IMR-90 (cell line): ENCODE measurements around the gene ADCY9. TPM values are rescaled to one million over a fixed set of nuclear protein-coding genes. Genes with fewer than 3 reads are reported as not detected.

ENCODE experiments used
- ATAC-seq: fragments of 200-7000 bp; cut with Tn5 transposase; 2 replicates; pipeline ENCODE4 v1.9.1; 2020; ENCODE audit warnings: low read depth, mild to moderate bottlenecking, moderate library complexity
- BruUV-seq: library from RNA; stranded (reverse); fragments of 400-500 nt; replicated peaks from 2 replicates; lab custom pipeline; 2021; lab: Mats Ljungman, UMichigan
- CTCF ChIA-PET: fragments of 300-600 bp; formaldehyde crosslinking; extraction: SDS; loops from one replicate; lab custom pipeline; 2021; ENCODE audit warnings: antibody characterized with exemption; lab: Yijun Ruan, JAX
- POLR2A ChIA-PET: fragments of 300-600 bp; sonication (Branson Sonifier 250); formaldehyde crosslinking; loops from one replicate; lab custom pipeline; 2022; ENCODE audit warnings: antibody characterized with exemption; ENCODE audit not compliant: unreplicated experiment; lab: Charles Lee
- DNase-seq: peaks from one replicate; pipeline ENCODE4 v3.0.0; 2013
- H2AFZ ChIP-seq: replicated peaks from 2 replicates; pipeline ENCODE3; 2013; ENCODE audit warnings: low read length, mild to moderate bottlenecking; ENCODE audit not compliant: poor library complexity
- H2AK5ac ChIP-seq: 2 replicates; pipeline ENCODE4 v1.6.1; 2013; ENCODE audit warnings: low read depth, low read length, inconsistent platforms
- H2AK9ac ChIP-seq: replicated peaks from 2 replicates; pipeline ENCODE3; 2013; ENCODE audit warnings: mild to moderate bottlenecking, low read depth, low read length, moderate library complexity; ENCODE audit not compliant: poor library complexity
- H2BK120ac ChIP-seq: 2 replicates; pipeline ENCODE4 v1.6.1; 2013; ENCODE audit warnings: low read depth, low read length, inconsistent platforms
- H2BK15ac ChIP-seq: 3 replicates; pipeline ENCODE4 v1.6.1; 2013; ENCODE audit warnings: low read depth, low read length, inconsistent platforms
- H2BK20ac ChIP-seq: 2 replicates; pipeline ENCODE4 v1.6.1; 2013; ENCODE audit warnings: low read depth, mild to moderate bottlenecking, inconsistent platforms, low read length, moderate library complexity
- H2BK5ac ChIP-seq: 2 replicates; pipeline ENCODE4 v1.6.1; 2013; ENCODE audit warnings: mild to moderate bottlenecking, low read depth, low read length, inconsistent platforms; ENCODE audit not compliant: poor library complexity, severe bottlenecking
- H3K14ac ChIP-seq: replicated peaks from 2 replicates; pipeline ENCODE4 v1.6.1; 2013; ENCODE audit warnings: low read depth, low read length, inconsistent platforms
- H3K18ac ChIP-seq: 2 replicates; pipeline ENCODE4 v1.6.1; 2013; ENCODE audit warnings: low read depth, low read length, control low read depth
- H3K23ac ChIP-seq: 2 replicates; pipeline ENCODE4 v1.6.1; 2013; ENCODE audit warnings: low read depth, low read length, inconsistent platforms
- H3K27ac ChIP-seq: 2 replicates; pipeline ENCODE4 v1.5.1; 2013; ENCODE audit warnings: mild to moderate bottlenecking, control low read depth, low read length; ENCODE audit not compliant: insufficient read depth
- H3K27me3 ChIP-seq: 2 replicates; pipeline ENCODE4 v1.6.1; 2013; ENCODE audit warnings: low read length; ENCODE audit not compliant: control insufficient read depth, insufficient read depth
- H3K36me3 ChIP-seq: 2 replicates; pipeline ENCODE4 v1.6.1; 2013; ENCODE audit warnings: low read length, mixed read lengths; ENCODE audit not compliant: control insufficient read depth, insufficient read depth
- H3K4ac ChIP-seq: 2 replicates; pipeline ENCODE4 v1.6.1; 2013; ENCODE audit warnings: low read depth, low read length, inconsistent platforms
- H3K4me1 ChIP-seq: 2 replicates; pipeline ENCODE4 v1.6.1; 2013; ENCODE audit warnings: low read length, mixed read lengths; ENCODE audit not compliant: control insufficient read depth, insufficient read depth
- H3K4me2 ChIP-seq: 2 replicates; pipeline ENCODE4 v1.6.1; 2013; ENCODE audit warnings: low read depth, mild to moderate bottlenecking, control low read depth, low read length, moderate library complexity
- H3K4me3 ChIP-seq: 2 replicates; pipeline ENCODE4 v1.5.1; 2013; ENCODE audit warnings: low read depth, mild to moderate bottlenecking, control low read depth, low read length, moderate library complexity; ENCODE audit not compliant: insufficient read depth
- H3K56ac ChIP-seq: 2 replicates; pipeline ENCODE4 v1.6.1; 2013; ENCODE audit warnings: low read length, inconsistent platforms; ENCODE audit not compliant: insufficient read depth; ENCODE audit errors: extremely low read depth
- H3K79me1 ChIP-seq, 2 experiments: 2 replicates each; pipeline ENCODE4 v1.6.1; 2013; ENCODE audit warnings: low read length in 2 of 2, inconsistent platforms in 1 of 2, low read depth in 1 of 2
- H3K9ac ChIP-seq: 2 replicates; pipeline ENCODE4 v1.6.1; 2013; ENCODE audit warnings: low read depth, low read length, control low read depth
- H3K9me1 ChIP-seq: 2 replicates; pipeline ENCODE4 v1.6.1; 2013; ENCODE audit warnings: low read length, inconsistent platforms; ENCODE audit not compliant: insufficient read depth
- H3K9me3 ChIP-seq: 2 replicates; pipeline ENCODE4 v1.6.1; 2013; ENCODE audit warnings: low read length; ENCODE audit not compliant: control insufficient read depth, insufficient read depth
- H4K20me1 ChIP-seq: 2 replicates; pipeline ENCODE4 v1.6.1; 2013; ENCODE audit warnings: low read length, inconsistent platforms; ENCODE audit not compliant: insufficient read depth
- H4K5ac ChIP-seq: 2 replicates; pipeline ENCODE4 v1.6.1; 2013; ENCODE audit warnings: mild to moderate bottlenecking, low read depth, low read length, control low read depth
- H4K8ac ChIP-seq, 2 experiments: 2 replicates each; pipeline ENCODE4 v1.6.1; 2013; ENCODE audit warnings: low read depth in 2 of 2, low read length in 2 of 2, control low read depth in 1 of 2, inconsistent platforms in 1 of 2
- H4K91ac ChIP-seq: 2 replicates; pipeline ENCODE4 v1.6.1; 2013; ENCODE audit warnings: low read depth, low read length, inconsistent platforms; ENCODE audit not compliant: insufficient read depth
- BHLHE40 ChIP-seq: fragments of 150-350 bp; IDR thresholded peaks from 2 replicates; pipeline ENCODE4 v1.6.1; 2016; ENCODE audit warnings: mild to moderate bottlenecking, low read depth, low read length
- CHD1 ChIP-seq: IDR thresholded peaks from 2 replicates; pipeline ENCODE4 v1.6.1; 2012; ENCODE audit warnings: low read depth, low read length, improper control_type of control experiment
- POLR2A ChIP-seq: IDR thresholded peaks from 2 replicates; pipeline ENCODE4 v1.6.1; 2012; ENCODE audit warnings: mild to moderate bottlenecking, low read depth, low read length
- RFX5 ChIP-seq: IDR thresholded peaks from 2 replicates; pipeline ENCODE4 v1.8.0; 2012; ENCODE audit warnings: low read depth, mild to moderate bottlenecking, low read length, moderate library complexity
- WGBS, 2 experiments: methylation state at CpG; one replicate each; pipeline versions ENCODE4 v1.1.5 to v1.1.7; 2013; ENCODE audit warnings: missing lambda C conversion rate in 2 of 2; ENCODE audit not compliant: insufficient read length in 1 of 2; ENCODE audit errors: extremely low coverage in 2 of 2; 5-methylcytosine and 5-hydroxymethylcytosine counted together
- dilution Hi-C: fragments of 300-500 bp; cut with HindIII; formaldehyde crosslinking; loops from one replicate; pipeline ENCODE4 v1.14.3; 2018; ENCODE audit warnings: low sequenced_read_pairs; ENCODE audit not compliant: unreplicated experiment
- in situ Hi-C: fragments of 300-500 bp; cut with MboI; formaldehyde crosslinking; loops from 3 replicates; pipeline ENCODE4 v1.14.3; 2019; ENCODE audit warnings: low sequenced_read_pairs, inconsistent platforms, mixed read lengths
- intact Hi-C: fragments of 100-400 bp; cut with micrococcal nuclease; formaldehyde crosslinking; loops from 2 replicates; pipeline ENCODE4 v1.10.0; 2022
- polyA plus RNA-seq, 3 experiments: library from polyadenylated mRNA; depleted of rRNA; stranded (reverse); fragments of >200 nt; gene quantifications; 2 replicates each; pipeline ENCODE4 v1.2.3, GENCODE V29; 2012; ENCODE audit warnings: low replicate concordance in 1 of 3
- total RNA-seq: library from RNA; depleted of rRNA; stranded (reverse); fragments of >200 nt; gene quantifications from 2 replicates; pipeline ENCODE4 v1.2.3, GENCODE V29; 2012
- TF ChIP-seq, protein P1 (sequence below): fragments of 150-350 bp; IDR thresholded peaks from 2 replicates; pipeline ENCODE4 v1.6.1; 2016; ENCODE audit warnings: low read depth, mild to moderate bottlenecking, low read length, moderate library complexity, borderline replicate concordance

ADCY9 gene
- total and polyA plus RNA-seq, 2 of the 4 experiments (the other 2 are of a cell fraction), result 5.4 to 12.5 TPM

GRCh38 chr16:3997231-3997841 is 118.9 kb downstream of the ADCY9 start:
- ATAC-seq (no peak), DNase-seq (no peak)
- 94% methylated on average over 6 of the region's 15 CpGs; no CpG with 5 or more reads in 1 of the 2 experiments for WGBS, 2 experiments
- Histone ChIP-seq H4K5ac (no peak overlapping the region), H2BK20ac (no peak overlapping the region), H3K9ac (no peak overlapping the region), H2AK5ac (0 out of 2 replicates have a peak overlapping the region, but pooled peaks have one; percentile 14), H3K56ac (no peak overlapping the region), H3K27me3 (no peaks in the 10 kb centered on the region), H2BK120ac (no peak overlapping the region), H3K23ac (no peak overlapping the region), H3K79me1 (peaks cover 10 to 64% of the 10 kb centered on the region in 2 experiments; a peak in 3 of 4 replicates), H4K8ac (no peak overlapping the region), H3K4ac (no peak overlapping the region; the same call in 1 of the 2 replicates), H3K18ac (no peak overlapping the region), H4K20me1 (peaks cover 8% of the 10 kb centered on the region), H2BK15ac (no peak overlapping the region), H3K4me3 (no peak overlapping the region), H3K4me2 (no peak overlapping the region), H2AK9ac (no peak overlapping the region), H3K27ac (no peak overlapping the region), H3K9me3 (no peaks in the 10 kb centered on the region), H2BK5ac (no peak overlapping the region), H2AFZ (no peak overlapping the region), H3K4me1 (peaks cover 19% of the 10 kb centered on the region), H3K14ac (no peak overlapping the region), H3K9me1 (peaks cover 23% of the 10 kb centered on the region), H3K36me3 (peaks cover 4% of the 10 kb centered on the region), H4K91ac (no peak overlapping the region)
- dilution Hi-C loops (no loop called here), intact Hi-C loops (loop anchor here (5.0 kb wide), 3 partner anchors 55 to 255 kb away; partner anchors contain the start of gene ADCY9), in situ Hi-C loops (no loop called here)
- ChIA-PET POLR2A (no interaction called here), CTCF (no interaction called here)
- BruUV-seq, result no TSS peak
- TF ChIP-seq BHLHE40 (no peak), POLR2A (no peak), RFX5 (no peak), CHD1 (no peak)
- TF ChIP-seq, protein P1, sequence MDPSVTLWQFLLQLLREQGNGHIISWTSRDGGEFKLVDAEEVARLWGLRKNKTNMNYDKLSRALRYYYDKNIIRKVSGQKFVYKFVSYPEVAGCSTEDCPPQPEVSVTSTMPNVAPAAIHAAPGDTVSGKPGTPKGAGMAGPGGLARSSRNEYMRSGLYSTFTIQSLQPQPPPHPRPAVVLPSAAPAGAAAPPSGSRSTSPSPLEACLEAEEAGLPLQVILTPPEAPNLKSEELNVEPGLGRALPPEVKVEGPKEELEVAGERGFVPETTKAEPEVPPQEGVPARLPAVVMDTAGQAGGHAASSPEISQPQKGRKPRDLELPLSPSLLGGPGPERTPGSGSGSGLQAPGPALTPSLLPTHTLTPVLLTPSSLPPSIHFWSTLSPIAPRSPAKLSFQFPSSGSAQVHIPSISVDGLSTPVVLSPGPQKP, result no peak
